K562 (cell line): Measurements from ENCODE around the gene B4GALT1. TPM values are rescaled to one million over a fixed set of nuclear protein-coding genes. Genes with fewer than 3 reads are reported as not detected.
A peak's percentile ranks its signal among the peaks of the same experiment; 100 is the strongest.

Experiments
- ATAC-seq: fragments of 200-7000 bp; cut with Tn5 transposase; 3 replicates; pipeline ENCODE4 v1.9.1; 2020; ENCODE audit warnings: moderate library complexity
- BruUV-seq: library from RNA; stranded (reverse); fragments of 400-500 nt; replicated peaks from 2 replicates; lab custom pipeline; 2021; lab: Mats Ljungman, UMichigan
- CTCF ChIA-PET: fragments of 300-600 bp; formaldehyde crosslinking; extraction: SDS; loops from one replicate; lab custom pipeline; 2021; ENCODE audit warnings: low intra/inter-chr PET ratio; lab: Yijun Ruan, JAX
- POLR2A ChIA-PET: fragments of 300-600, 350-650 bp; sonication (Branson Sonifier 250); formaldehyde crosslinking; extraction: SDS; loops from one replicate; lab custom pipeline; 2021; ENCODE audit warnings: antibody characterized with exemption, inconsistent platforms; lab: Yijun Ruan, JAX
- DNase-seq, 4 experiments: peaks; one replicate each; pipeline versions ENCODE4 v3.0.0 to v3.0.0-alpha.2; 2011 to 2018; ENCODE audit warnings: low spot score in 3 of 4, mixed read lengths in 3 of 4; ENCODE audit errors: extremely low read depth in 1 of 4
- FAIRE-seq: peaks from 2 replicates; lab custom pipeline; 2011; peaks lifted over from hg19 to GRCh38; lab: Jason Lieb, UNC
- H2AFZ ChIP-seq: 2 replicates; pipeline ENCODE4 v1.6.0; 2011; ENCODE audit warnings: low read depth, low read length, control low read depth, inconsistent platforms
- H3K27ac ChIP-seq: fragments of 200-600 bp; 3 replicates; pipeline ENCODE4 v1.8.0; 2011; ENCODE audit warnings: low read depth, mild to moderate bottlenecking, control low read depth, inconsistent platforms, low read length, moderate library complexity, mixed read lengths; ENCODE audit errors: extremely low read depth
- H3K27me3 ChIP-seq, 2 experiments: fragments of 300-600 bp in 1 of 2; 2 replicates in 1 of 2; 3 replicates in 1 of 2; pipeline versions ENCODE4 v1.6.0 to v1.8.0; 2011; ENCODE audit warnings: inconsistent platforms in 2 of 2, low read length in 2 of 2, mild to moderate bottlenecking in 1 of 2, mixed read lengths in 1 of 2, moderate library complexity in 1 of 2; ENCODE audit not compliant: control insufficient read depth in 2 of 2, insufficient read depth in 2 of 2
- H3K36me3 ChIP-seq: fragments of 300-600 bp; 3 replicates; pipeline ENCODE4 v1.8.0; 2011; ENCODE audit warnings: mild to moderate bottlenecking, low read length, inconsistent platforms; ENCODE audit not compliant: control insufficient read depth, insufficient read depth
- H3K4me1 ChIP-seq, 2 experiments: fragments of 200-600 bp in 1 of 2; replicated peaks in 1 of 2; 2 replicates in 1 of 2; 3 replicates in 1 of 2; pipeline versions ENCODE4 v1.5.1 to v1.8.0; 2011; ENCODE audit warnings: inconsistent platforms in 2 of 2, low read length in 2 of 2, mild to moderate bottlenecking in 1 of 2, mixed read lengths in 1 of 2, moderate library complexity in 1 of 2; ENCODE audit not compliant: control insufficient read depth in 2 of 2, insufficient read depth in 2 of 2
- H3K4me2 ChIP-seq: 2 replicates; pipeline ENCODE4 v1.6.1; 2011; ENCODE audit warnings: low read length, control low read depth, inconsistent platforms, mixed read lengths; ENCODE audit not compliant: insufficient read depth
- H3K4me3 ChIP-seq: fragments of 200-600 bp; sonication (generic), shearing (Covaris generic); 2 replicates; pipeline ENCODE4 v1.5.1; 2016; ENCODE audit warnings: control low read depth, inconsistent platforms
- H3K79me2 ChIP-seq: fragments of 200-600 bp; 3 replicates; pipeline ENCODE4 v1.8.0; 2011; ENCODE audit warnings: low read length, inconsistent platforms; ENCODE audit not compliant: control insufficient read depth, insufficient read depth
- H3K9ac ChIP-seq, 2 experiments: 2 replicates each; pipeline versions ENCODE4 v1.6.0 to v1.6.1; 2011; ENCODE audit warnings: low read depth in 2 of 2, low read length in 2 of 2, control low read depth in 1 of 2, inconsistent platforms in 1 of 2, mild to moderate bottlenecking in 1 of 2, mixed read lengths in 1 of 2; ENCODE audit not compliant: insufficient read depth in 1 of 2
- H3K9me1 ChIP-seq: one replicate; pipeline ENCODE4 v1.6.0; 2011; ENCODE audit warnings: inconsistent platforms, mild to moderate bottlenecking, low read length, moderate library complexity; ENCODE audit not compliant: control insufficient read depth, insufficient read depth
- H3K9me3 ChIP-seq: replicated peaks from 2 replicates; pipeline ENCODE4 v1.5.1; 2011; ENCODE audit warnings: low read depth, low read length, inconsistent platforms; ENCODE audit not compliant: control insufficient read depth, insufficient read depth
- H4K20me1 ChIP-seq: replicated peaks from 2 replicates; pipeline ENCODE4 v1.6.1; 2011; ENCODE audit warnings: low read length, inconsistent platforms, mixed read lengths; ENCODE audit not compliant: control insufficient read depth, insufficient read depth
- ARID2 ChIP-seq: fragments of 450-650 bp; IDR thresholded peaks from 2 replicates; pipeline ENCODE4 v1.6.1; 2017; ENCODE audit warnings: antibody characterized with exemption, mild to moderate bottlenecking
- HMG20A ChIP-seq: fragments of 450-650 bp; formaldehyde crosslinking; conservative IDR thresholded peaks from 2 replicates; pipeline ENCODE4 v1.4.0; 2020; ENCODE audit warnings: mild to moderate bottlenecking, mixed read lengths
- MNT ChIP-seq, 2 experiments: fragments of 450-650 bp; conservative IDR thresholded peaks; 2 replicates each; pipeline ENCODE4 v1.6.1; 2017; ENCODE audit warnings: mild to moderate bottlenecking in 2 of 2, moderate library complexity in 2 of 2
- NFE2L1 ChIP-seq: fragments of 450-650 bp; IDR thresholded peaks from 2 replicates; pipeline ENCODE4 v1.6.1; 2016; ENCODE audit warnings: missing genetic modification characterization, low read depth, mild to moderate bottlenecking, missing compliant biosample characterization, moderate library complexity, borderline replicate concordance
- POLR2A ChIP-seq: fragments of 450-650 bp; conservative IDR thresholded peaks from 2 replicates; pipeline ENCODE4 v1.6.1; 2016
- SMAD4 ChIP-seq: fragments of 250-450 bp; sonication (Bioruptor Pico); conservative IDR thresholded peaks from 2 replicates; pipeline ENCODE4 v1.8.0; 2021; ENCODE audit warnings: inconsistent platforms, mild to moderate bottlenecking, moderate library complexity
- USF2 ChIP-seq: sonication (generic); formaldehyde crosslinking; IDR thresholded peaks from 2 replicates; pipeline ENCODE4 v1.5.0; 2020; ENCODE audit warnings: missing genetic modification reagents
- ZBTB9 ChIP-seq: fragments of 450-650 bp; formaldehyde crosslinking; IDR thresholded peaks from 2 replicates; pipeline ENCODE4 v1.4.0; 2020; ENCODE audit warnings: mild to moderate bottlenecking, moderate library complexity
- ZNF23 ChIP-seq: fragments of 250-450 bp; sonication (Bioruptor Pico); IDR thresholded peaks from 2 replicates; pipeline ENCODE4 v1.4.0; 2020; ENCODE audit warnings: mild to moderate bottlenecking
- ZNF263 ChIP-seq: sonication (generic); formaldehyde crosslinking; IDR thresholded peaks from 2 replicates; pipeline ENCODE4 v1.8.0; 2022; ENCODE audit warnings: mild to moderate bottlenecking, missing genetic modification reagents, borderline replicate concordance
- WGBS: fragments of 100-300 bp; shearing (Covaris generic); methylation state at CpG from one replicate; pipeline ENCODE4 v1.1.6; 2016; ENCODE audit warnings: low coverage, mixed read lengths; ENCODE audit not compliant: insufficient coverage; ENCODE audit errors: missing lambda C conversion rate; 5-methylcytosine and 5-hydroxymethylcytosine counted together
- in situ Hi-C: fragments of 300-500 bp; cut with MboI; formaldehyde crosslinking; loops from 4 replicates; pipeline ENCODE4 v1.15.0; 2018; ENCODE audit warnings: inconsistent platforms, mixed read lengths
- intact Hi-C: fragments of 100-400 bp; cut with micrococcal nuclease; formaldehyde crosslinking; loops from 2 replicates; pipeline ENCODE4 v1.14.2; 2022
- polyA plus RNA-seq, 8 experiments: library from polyadenylated mRNA; depleted of rRNA in 4 of 8; stranded (reverse) in 5 of 8; unstranded in 3 of 8; fragments of >200 nt; fragmentation: Nextera tagmentation in 2 of 8; fragmentation: Illumina TruSeq in 1 of 8; extraction: Ambion mirVana in 2 of 8; extraction: Trizol in 1 of 8; gene quantifications; 2 replicates each; pipeline versions ENCODE4 v1.2.1 to v1.2.3, GENCODE V29; 2011 to 2014; ENCODE audit warnings: inconsistent platforms in 1 of 8, missing spikeins in 1 of 8
- total RNA-seq, 7 experiments: library from RNA; depleted of rRNA in 6 of 7; stranded (reverse); fragments of >200 nt in 6 of 7; fragmentation: Illumina TruSeq in 2 of 7; extraction: Trizol in 2 of 7; gene quantifications; 2 replicates each; pipeline versions ENCODE4 v1.2.1 to v1.2.3, GENCODE V29; 2011 to 2021; ENCODE audit warnings: low replicate concordance in 1 of 7

The B4GALT1 gene
- total and polyA plus RNA-seq, 9 of the 15 experiments (the other 6 are each of a cell fraction or from before 2014, with no cell fraction given), result 4.1 to 26.8 (median 7.1) TPM

GRCh38 chr9:33129251-33129885 is 37.8 kb downstream of the B4GALT1 start:
- Histone ChIP-seq H3K9me3 (no peaks in the 10 kb centered on the region), H3K4me1 (peaks cover 0 to 6% of the 10 kb centered on the region in 2 experiments; a peak in 3 of 5 replicates), H3K27ac (no peak overlapping the region), H3K9me1 (no peaks in the 10 kb centered on the region), H2AFZ (no peak overlapping the region), H3K27me3 (no peaks in the 10 kb centered on the region), H3K4me3 (no peak overlapping the region), H3K9ac (peak overlapping the region in 1 of 2 experiments; percentile 15; a peak in 1 of 4 replicates), H3K79me2 (no peaks in the 10 kb centered on the region), H4K20me1 (peaks cover 10% of the 10 kb centered on the region; the same call in 1 of the 2 replicates), H3K36me3 (peaks cover 57% of the 10 kb centered on the region; the same call in 2 of the 3 replicates), H3K4me2 (no peak overlapping the region)
- POLR2A ChIA-PET, result no interaction called here
- ATAC-seq (no peak), FAIRE-seq (no peak), DNase-seq (no peak)
- CTCF ChIA-PET, result no interaction called here
- in situ Hi-C loops, result no loop called here
- BruUV-seq, result no TSS peak
- 92% methylated on average over 3 of the region's 5 CpGs for WGBS
- intact Hi-C loops, result no loop called here
- no peak for TF ChIP-seq NFE2L1 (tag)
- TF ChIP-seq ZBTB9 (CRISPR knock-in tag), result no peak
- TF ChIP-seq ZNF263 (CRISPR knock-in tag), result no peak
- TF ChIP-seq HMG20A (CRISPR knock-in tag), result no peak
- no peak for TF ChIP-seq USF2 (CRISPR knock-in tag)
- no peak for TF ChIP-seq ZNF23 (CRISPR knock-in tag)
- no peak for TF ChIP-seq POLR2A
- no peak for TF ChIP-seq MNT (conservative IDR thresholded peaks at IDR 0.05)
- TF ChIP-seq SMAD4 (CRISPR knock-in tag), result no peak
- no peak for TF ChIP-seq ARID2
